ENCODE results near the gene MAN2A1.

DNA sequence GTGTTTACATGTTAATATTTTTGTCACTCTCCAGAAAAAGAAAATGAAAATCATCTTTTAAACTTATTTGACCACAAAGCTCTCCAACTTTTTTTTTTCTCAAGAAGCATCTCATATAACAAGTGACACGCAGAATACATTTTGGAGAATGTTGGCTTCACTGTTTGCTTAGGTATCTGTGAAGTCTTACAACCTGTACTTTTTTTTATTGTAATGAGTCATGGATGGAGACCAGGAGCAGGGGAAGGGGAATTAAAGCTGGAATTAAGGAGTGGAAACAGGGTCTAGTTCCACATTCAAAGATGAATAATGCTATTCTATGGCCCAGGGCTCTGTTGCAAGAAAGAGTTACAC is 211.9 kb downstream of the MAN2A1 start:
- TF ChIP-seq EZH2 (IDR thresholded peaks at IDR 0.05; ENCODE audit: insufficient read depth, poor library complexity, severe bottlenecking) = no peak
- no peak for TF ChIP-seq EZH2phosphoT487 (IDR thresholded peaks at IDR 0.05; ENCODE audit: insufficient read depth, low read depth)
